CD8-positive, alpha-beta memory T cell (primary cell): Measurements from ENCODE around the gene C3orf80. TPM values are rescaled to one million over a fixed set of nuclear protein-coding genes. Genes with fewer than 3 reads are reported as not detected.

Experiments used
- CTCF ChIA-PET: fragments of 350-600 bp; sonication (Branson Sonifier 250); formaldehyde crosslinking; loops from one replicate; lab custom pipeline; 2021; ENCODE audit warnings: antibody characterized with exemption; lab: Charles Lee
- POLR2A ChIA-PET: fragments of 350-600 bp; sonication (Branson Sonifier 250); formaldehyde crosslinking; loops from one replicate; lab custom pipeline; 2021; ENCODE audit warnings: antibody characterized with exemption; lab: Charles Lee
- DNase-seq, 5 donors: peaks; one replicate each; pipeline versions ENCODE4 v3.0.0 to v3.0.0-alpha.2; 2020 to 2022; ENCODE audit warnings: mixed read lengths in 1 of 5
- H3K27ac ChIP-seq: one replicate; pipeline ENCODE4 v1.7.0; 2013; ENCODE audit warnings: low read depth, mild to moderate bottlenecking, low read length, moderate library complexity
- H3K27me3 ChIP-seq: 2 replicates; pipeline ENCODE4 v1.7.0; 2013; ENCODE audit warnings: low read length, mild to moderate bottlenecking; ENCODE audit not compliant: insufficient read depth, poor library complexity, severe bottlenecking
- H3K36me3 ChIP-seq: 2 replicates; pipeline ENCODE4 v1.7.0; 2013; ENCODE audit warnings: mild to moderate bottlenecking, low read length, moderate library complexity; ENCODE audit not compliant: insufficient read depth
- H3K4me1 ChIP-seq: 2 replicates; pipeline ENCODE4 v1.7.0; 2013; ENCODE audit warnings: mild to moderate bottlenecking, low read length, moderate library complexity; ENCODE audit not compliant: insufficient read depth
- H3K4me3 ChIP-seq: 2 replicates; pipeline ENCODE4 v1.7.0; 2013; ENCODE audit warnings: mild to moderate bottlenecking, low read length
- H3K9me3 ChIP-seq: 2 replicates; pipeline ENCODE4 v1.7.0; 2013; ENCODE audit warnings: mild to moderate bottlenecking, low read length
- H3K27ac Mint-ChIP-seq, 8 donors: one replicate each; pipeline ENCODE4 v1.8.0; 2020 to 2021; ENCODE audit warnings: mixed read lengths in 8 of 8, mild to moderate bottlenecking in 6 of 8, inconsistent platforms in 3 of 8, moderate library complexity in 3 of 8
- H3K27me3 Mint-ChIP-seq, 2 donors: one replicate each; pipeline ENCODE4 v1.8.0; 2020 to 2021; ENCODE audit warnings: mixed read lengths in 2 of 2, mild to moderate bottlenecking in 1 of 2, moderate library complexity in 1 of 2
- H3K36me3 Mint-ChIP-seq, 3 donors: one replicate each; pipeline ENCODE4 v1.8.0; 2020 to 2021; ENCODE audit warnings: mixed read lengths in 3 of 3, inconsistent platforms in 1 of 3, mild to moderate bottlenecking in 1 of 3
- H3K4me1 Mint-ChIP-seq, 3 donors: one replicate each; pipeline ENCODE4 v1.8.0; 2020 to 2021; ENCODE audit warnings: mixed read lengths in 3 of 3, inconsistent platforms in 1 of 3, mild to moderate bottlenecking in 1 of 3
- H3K4me3 Mint-ChIP-seq, 7 donors: one replicate each; pipeline ENCODE4 v1.8.0; 2020 to 2021; ENCODE audit warnings: mixed read lengths in 7 of 7, mild to moderate bottlenecking in 6 of 7, moderate library complexity in 4 of 7, inconsistent platforms in 2 of 7
- H3K9me3 Mint-ChIP-seq, 5 donors: one replicate each; pipeline ENCODE4 v1.8.0; 2020 to 2022; ENCODE audit warnings: mixed read lengths in 5 of 5, mild to moderate bottlenecking in 3 of 5, moderate library complexity in 2 of 5, inconsistent platforms in 1 of 5
- polyA plus RNA-seq: library from polyadenylated mRNA; unstranded; fragments of 300-500 nt; fragmentation: Illumina TruSeq; gene quantifications from one replicate; pipeline ENCODE4 v1.2.3, GENCODE V29; 2021
- total RNA-seq, 2 experiments: library from RNA; stranded (reverse); gene quantifications; one replicate each; pipeline ENCODE4 v1.2.3, GENCODE V29; 2021

Gene C3orf80
- total and polyA plus RNA-seq, 3 experiments from 2014 or later, result not detected

DNA sequence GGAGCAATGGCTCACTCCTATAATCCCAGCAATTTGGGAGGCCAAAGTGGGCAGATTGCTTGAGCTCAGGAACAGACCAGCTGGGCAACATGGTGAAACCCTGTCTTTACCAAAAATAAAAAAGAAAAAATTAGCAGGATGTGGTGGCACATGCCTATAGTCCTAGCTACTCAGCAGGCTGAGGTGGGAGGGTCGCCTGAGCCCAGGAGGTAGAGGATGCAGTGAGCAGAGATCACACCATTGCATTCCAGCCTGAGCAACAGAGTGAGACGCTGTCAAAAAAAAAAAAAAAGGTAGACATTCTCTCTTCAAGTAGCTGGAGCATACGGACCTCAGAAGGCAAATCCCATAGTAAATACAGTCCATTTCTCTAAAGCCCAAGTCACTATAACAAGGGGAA lies 7.1 kb upstream of the C3orf80 start:
- POLR2A ChIA-PET, result no interaction called here
- no peak overlapping the region for H3K4me3 Mint-ChIP-seq
- CTCF ChIA-PET, result no interaction called here
- H3K27me3 Mint-ChIP-seq, result peaks cover 18 to 50% of the 10 kb centered on the region in 2 donors
- no peak overlapping the region for H3K27ac Mint-ChIP-seq
- H3K36me3 ChIP-seq, result no peaks in the 10 kb centered on the region
- no peak overlapping the region for H3K4me3 ChIP-seq
- no peaks in the 10 kb centered on the region for H3K36me3 Mint-ChIP-seq
- H3K9me3 ChIP-seq, result no peaks in the 10 kb centered on the region
- no peaks in the 10 kb centered on the region for H3K9me3 Mint-ChIP-seq
- no peaks in the 10 kb centered on the region for H3K4me1 Mint-ChIP-seq
- H3K4me1 ChIP-seq, result no peaks in the 10 kb centered on the region
- H3K27me3 ChIP-seq, result peaks cover 2% of the 10 kb centered on the region
- DNase-seq, result no peak
- H3K27ac ChIP-seq, result no peak overlapping the region

DNA sequence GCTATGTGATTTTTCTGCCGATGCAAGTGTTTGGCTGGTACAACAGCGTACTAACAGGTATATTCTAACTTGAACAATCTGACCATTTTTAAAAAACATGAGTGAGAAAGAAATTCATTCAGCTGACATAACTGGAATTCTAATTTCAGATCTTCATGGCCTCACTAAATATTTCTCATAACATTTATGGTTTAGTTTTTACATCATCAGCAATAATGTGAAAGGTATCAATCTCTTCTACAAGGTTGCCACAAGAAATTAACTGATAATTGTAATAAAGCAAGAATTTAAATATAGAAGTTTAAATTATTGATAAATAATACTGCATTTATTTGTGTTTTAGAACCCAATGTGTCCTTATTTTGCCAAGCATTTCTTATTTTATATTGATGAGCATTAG lies 5.2 kb upstream of the C3orf80 start:
- H3K9me3 ChIP-seq, result no peaks in the 10 kb centered on the region
- H3K27ac ChIP-seq, result no peak overlapping the region
- H3K36me3 Mint-ChIP-seq, result no peaks in the 10 kb centered on the region
- peaks cover 14% of the 10 kb centered on the region for H3K27me3 ChIP-seq
- CTCF ChIA-PET, result no interaction called here
- no peak for DNase-seq
- H3K27ac Mint-ChIP-seq, result no peak overlapping the region
- POLR2A ChIA-PET, result no interaction called here
- H3K27me3 Mint-ChIP-seq, result peaks cover 29 to 57% of the 10 kb centered on the region in 2 donors
- no peak overlapping the region for H3K4me3 Mint-ChIP-seq
- H3K4me1 Mint-ChIP-seq, result peaks cover 5 to 13% (median 11%) of the 10 kb centered on the region in 3 donors
- H3K9me3 Mint-ChIP-seq, result peaks cover 0 to 2% (median 0%) of the 10 kb centered on the region in 5 donors
- no peaks in the 10 kb centered on the region for H3K36me3 ChIP-seq
- H3K4me1 ChIP-seq, result peaks cover 13% of the 10 kb centered on the region
- no peak overlapping the region for H3K4me3 ChIP-seq

DNA sequence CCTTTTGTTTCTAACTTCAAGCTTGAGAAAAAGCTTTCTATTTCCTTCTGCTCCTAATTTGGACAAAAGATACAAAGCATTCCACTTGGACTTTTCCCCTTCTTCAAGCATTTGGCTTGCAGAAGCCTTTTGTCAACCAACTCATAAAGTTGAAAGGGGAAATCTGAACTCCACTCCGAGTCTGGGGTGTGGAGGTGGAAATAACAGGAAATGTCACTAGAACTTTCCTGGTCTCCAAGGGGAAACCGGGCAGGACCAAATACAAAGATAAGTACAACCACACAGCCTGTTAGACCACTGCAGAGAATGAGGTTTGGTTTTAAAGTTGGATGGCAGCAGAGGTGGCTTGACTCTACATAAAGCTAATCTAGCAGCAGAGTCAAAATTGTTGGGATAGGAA lies 4.2 kb upstream of the C3orf80 start:
- no peaks in the 10 kb centered on the region for H3K9me3 ChIP-seq
- POLR2A ChIA-PET, result no interaction called here
- Mint-ChIP-seq H3K4me3 (no peak overlapping the region), H3K27me3 (peaks cover 29 to 56% of the 10 kb centered on the region in 2 donors), H3K27ac (no peak overlapping the region), H3K36me3 (no peaks in the 10 kb centered on the region), H3K4me1 (peaks cover 6 to 14% (median 11%) of the 10 kb centered on the region in 3 donors), H3K9me3 (peaks cover 0 to 2% (median 0%) of the 10 kb centered on the region in 5 donors)
- CTCF ChIA-PET, result no interaction called here
- H3K36me3 ChIP-seq, result no peaks in the 10 kb centered on the region
- no peak overlapping the region for H3K4me3 ChIP-seq
- H3K27me3 ChIP-seq, result peaks cover 17% of the 10 kb centered on the region
- peaks cover 15% of the 10 kb centered on the region for H3K4me1 ChIP-seq
- H3K27ac ChIP-seq, result no peak overlapping the region
- DNase-seq, result no peak

DNA sequence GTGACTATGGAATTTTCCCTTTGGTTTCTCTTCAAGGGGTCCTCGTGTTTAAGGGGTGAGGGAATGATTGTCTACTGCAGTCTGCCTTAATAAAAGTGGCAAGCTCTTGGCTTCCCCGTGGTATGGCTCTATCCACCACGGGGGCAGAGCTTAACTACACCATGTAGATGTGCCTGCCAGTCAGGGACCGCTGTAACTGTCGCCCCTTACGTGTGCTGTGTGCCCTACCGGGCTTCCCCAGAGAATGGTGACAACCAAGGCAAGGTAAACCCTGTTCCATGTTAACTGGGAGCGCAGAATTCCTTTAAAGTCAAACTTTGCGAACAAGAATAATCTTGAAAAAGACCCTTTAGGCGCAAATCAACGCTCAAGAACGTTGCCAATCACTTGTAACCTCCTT lies 966 bp upstream of the C3orf80 start:
- Histone ChIP-seq H3K27me3 (peaks cover 29% of the 10 kb centered on the region), H3K27ac (no peak overlapping the region), H3K4me1 (peaks cover 23% of the 10 kb centered on the region), H3K4me3 (no peak overlapping the region), H3K36me3 (no peaks in the 10 kb centered on the region), H3K9me3 (no peaks in the 10 kb centered on the region)
- no peak for DNase-seq
- Mint-ChIP-seq H3K9me3 (peaks cover 0 to 2% (median 0%) of the 10 kb centered on the region in 5 donors), H3K4me3 (peak overlapping the region; percentile 44 to 88 (median 69)), H3K4me1 (peaks cover 14 to 21% (median 17%) of the 10 kb centered on the region in 3 donors), H3K27me3 (peaks cover 24 to 58% of the 10 kb centered on the region in 2 donors), H3K27ac (peak overlapping the region in 1 of 8 donors; percentile 10), H3K36me3 (no peaks in the 10 kb centered on the region)
- POLR2A ChIA-PET, result no interaction called here
- CTCF ChIA-PET, result no interaction called here

DNA sequence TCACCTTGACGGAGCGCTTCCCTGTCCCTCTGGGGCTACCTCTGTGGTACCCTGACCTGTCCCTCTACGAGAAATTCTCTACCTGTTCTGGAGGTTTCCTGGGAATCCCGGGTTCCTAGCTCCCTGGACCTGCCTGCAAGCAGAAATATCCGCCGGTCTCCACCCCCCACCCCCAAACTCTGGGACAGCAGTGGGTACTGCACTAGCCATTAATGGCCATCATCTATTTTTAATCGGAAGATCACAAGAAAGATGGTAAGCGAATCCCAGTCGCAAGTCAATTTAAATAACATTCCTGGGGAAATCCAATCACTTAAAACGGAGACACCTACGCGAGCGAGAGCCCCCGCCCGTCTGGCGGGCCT lies 429 bp upstream of the C3orf80 start:
- Mint-ChIP-seq H3K27me3 (peaks cover 24 to 57% of the 10 kb centered on the region in 2 donors), H3K36me3 (no peaks in the 10 kb centered on the region), H3K9me3 (peaks cover 0 to 2% (median 0%) of the 10 kb centered on the region in 5 donors), H3K4me3 (peak overlapping the region; percentile 59 to 88 (median 75)), H3K27ac (no peak overlapping the region), H3K4me1 (peaks cover 14 to 21% (median 17%) of the 10 kb centered on the region in 3 donors)
- Histone ChIP-seq H3K27ac (no peak overlapping the region), H3K4me1 (peaks cover 23% of the 10 kb centered on the region), H3K36me3 (no peaks in the 10 kb centered on the region), H3K9me3 (no peaks in the 10 kb centered on the region), H3K27me3 (peaks cover 29% of the 10 kb centered on the region), H3K4me3 (peak overlapping the region; percentile 50)
- ChIA-PET CTCF (no interaction called here), POLR2A (no interaction called here)
- no peak for DNase-seq

DNA sequence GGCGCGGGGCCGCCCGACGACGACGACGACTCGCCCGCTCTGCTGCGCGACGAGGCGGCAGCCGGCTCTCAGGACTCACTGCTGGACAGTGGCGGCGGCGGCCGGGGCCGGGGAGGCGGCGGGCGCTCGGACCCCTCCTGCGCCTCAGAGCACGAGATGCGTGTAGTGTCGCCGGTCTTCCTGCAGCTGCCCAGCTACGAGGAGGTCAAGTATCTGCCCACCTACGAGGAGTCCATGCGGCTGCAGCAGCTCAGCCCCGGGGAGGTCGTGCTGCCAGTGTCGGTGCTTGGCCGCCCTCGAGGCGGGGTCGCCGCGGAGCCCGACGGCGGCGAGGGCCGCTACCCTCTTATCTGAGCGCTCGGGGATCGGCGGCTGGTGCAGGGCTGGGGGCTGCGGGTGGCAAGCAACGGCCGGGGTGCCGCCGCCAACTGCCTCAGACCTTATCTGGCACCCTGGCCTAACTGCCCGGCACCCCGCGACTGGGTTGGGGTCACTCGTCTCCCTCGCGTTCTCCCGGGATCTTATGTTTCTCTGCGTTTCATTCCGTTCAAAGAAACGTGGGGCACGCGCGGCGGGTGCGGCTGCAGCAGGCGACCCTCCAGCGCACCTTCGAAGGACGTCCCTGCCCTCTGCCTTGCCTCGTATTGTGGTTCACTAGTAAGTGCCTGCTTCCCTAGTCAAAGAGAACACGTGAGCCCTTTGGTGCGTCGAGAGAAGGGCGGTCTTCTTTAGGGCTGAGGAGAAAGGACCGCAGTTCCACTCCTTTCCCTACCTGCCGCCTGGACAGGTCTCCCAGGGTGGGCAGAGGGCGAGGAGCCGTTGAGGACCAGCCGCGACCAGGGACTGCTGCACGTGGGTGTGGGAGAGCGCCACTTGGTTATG lies 1.0 kb downstream of the C3orf80 start:
- H3K36me3 ChIP-seq, result no peaks in the 10 kb centered on the region
- peaks cover 0 to 2% (median 0%) of the 10 kb centered on the region in 5 donors for H3K9me3 Mint-ChIP-seq
- no peak for DNase-seq
- H3K36me3 Mint-ChIP-seq, result no peaks in the 10 kb centered on the region
- CTCF ChIA-PET, result no interaction called here
- peak overlapping the region in 1 of 8 donors; percentile 27 for H3K27ac Mint-ChIP-seq
- H3K27ac ChIP-seq, result no peak overlapping the region
- H3K27me3 ChIP-seq, result peaks cover 33% of the 10 kb centered on the region
- no peaks in the 10 kb centered on the region for H3K9me3 ChIP-seq
- peaks cover 24 to 57% of the 10 kb centered on the region in 2 donors for H3K27me3 Mint-ChIP-seq
- H3K4me1 Mint-ChIP-seq, result peaks cover 14 to 21% (median 17%) of the 10 kb centered on the region in 3 donors
- H3K4me3 Mint-ChIP-seq, result peak overlapping the region; percentile 72 to 92 (median 83)
- H3K4me1 ChIP-seq, result peaks cover 23% of the 10 kb centered on the region
- no peak overlapping the region for H3K4me3 ChIP-seq
- POLR2A ChIA-PET, result no interaction called here

DNA sequence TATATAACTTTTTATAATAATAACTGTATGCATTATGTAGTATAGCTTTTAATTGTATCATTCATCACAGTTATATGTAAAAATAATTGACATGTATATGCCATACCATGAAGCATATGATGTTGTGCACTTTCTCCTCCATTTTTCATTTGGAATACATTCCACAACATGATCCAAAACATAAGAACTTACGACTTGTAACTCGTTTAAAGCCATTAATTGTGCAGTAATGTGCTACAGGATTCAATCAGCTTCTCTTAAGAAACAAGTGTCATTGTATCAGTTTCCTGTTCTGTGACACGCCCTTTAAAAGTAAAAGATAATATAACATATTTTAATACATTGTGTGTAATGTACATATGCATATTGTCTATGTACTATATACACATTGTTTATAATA lies 2.2 kb downstream of the C3orf80 start:
- DNase-seq, result no peak
- peaks cover 33% of the 10 kb centered on the region for H3K27me3 ChIP-seq
- ChIA-PET POLR2A (no interaction called here), CTCF (no interaction called here)
- no peak overlapping the region for H3K27ac Mint-ChIP-seq
- peaks cover 23% of the 10 kb centered on the region for H3K4me1 ChIP-seq
- peaks cover 0 to 2% (median 0%) of the 10 kb centered on the region in 5 donors for H3K9me3 Mint-ChIP-seq
- H3K27ac ChIP-seq, result no peak overlapping the region
- H3K27me3 Mint-ChIP-seq, result peaks cover 26 to 57% of the 10 kb centered on the region in 2 donors
- peaks cover 14 to 21% (median 17%) of the 10 kb centered on the region in 3 donors for H3K4me1 Mint-ChIP-seq
- H3K9me3 ChIP-seq, result no peaks in the 10 kb centered on the region
- H3K36me3 ChIP-seq, result no peaks in the 10 kb centered on the region
- H3K4me3 Mint-ChIP-seq, result no peak overlapping the region
- H3K4me3 ChIP-seq, result no peak overlapping the region
- no peaks in the 10 kb centered on the region for H3K36me3 Mint-ChIP-seq

DNA sequence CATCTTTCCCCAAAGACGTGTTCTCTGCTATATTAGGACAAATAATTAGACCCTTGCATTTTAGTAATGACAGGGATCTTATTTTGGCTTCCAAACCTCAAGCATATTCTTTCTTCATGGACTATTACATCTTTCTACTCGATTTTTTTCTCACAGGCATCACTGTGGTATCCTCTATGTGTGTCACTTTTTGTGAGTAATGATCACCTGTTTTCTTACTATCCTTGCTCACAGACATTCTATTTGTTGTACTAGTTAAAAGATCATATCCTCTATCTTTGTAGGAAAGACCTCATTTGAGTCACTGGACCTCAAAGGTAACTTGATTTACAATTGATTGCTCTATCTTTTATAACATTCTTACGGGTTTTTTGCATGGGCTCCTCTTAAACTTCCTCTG lies 6.8 kb downstream of the C3orf80 start:
- Histone ChIP-seq H3K27me3 (peaks cover 9% of the 10 kb centered on the region), H3K9me3 (no peaks in the 10 kb centered on the region), H3K36me3 (no peaks in the 10 kb centered on the region), H3K4me1 (no peaks in the 10 kb centered on the region), H3K4me3 (no peak overlapping the region), H3K27ac (no peak overlapping the region)
- H3K9me3 Mint-ChIP-seq, result peaks cover 0 to 4% (median 0%) of the 10 kb centered on the region in 5 donors
- DNase-seq, result no peak
- H3K27ac Mint-ChIP-seq, result no peak overlapping the region
- POLR2A ChIA-PET, result no interaction called here
- no peaks in the 10 kb centered on the region for H3K36me3 Mint-ChIP-seq
- peaks cover 4 to 46% of the 10 kb centered on the region in 2 donors for H3K27me3 Mint-ChIP-seq
- no peaks in the 10 kb centered on the region for H3K4me1 Mint-ChIP-seq
- H3K4me3 Mint-ChIP-seq, result no peak overlapping the region
- CTCF ChIA-PET, result no interaction called here
